ENCODE data around the gene GATAD2A.

GATAD2A gene

DNA sequence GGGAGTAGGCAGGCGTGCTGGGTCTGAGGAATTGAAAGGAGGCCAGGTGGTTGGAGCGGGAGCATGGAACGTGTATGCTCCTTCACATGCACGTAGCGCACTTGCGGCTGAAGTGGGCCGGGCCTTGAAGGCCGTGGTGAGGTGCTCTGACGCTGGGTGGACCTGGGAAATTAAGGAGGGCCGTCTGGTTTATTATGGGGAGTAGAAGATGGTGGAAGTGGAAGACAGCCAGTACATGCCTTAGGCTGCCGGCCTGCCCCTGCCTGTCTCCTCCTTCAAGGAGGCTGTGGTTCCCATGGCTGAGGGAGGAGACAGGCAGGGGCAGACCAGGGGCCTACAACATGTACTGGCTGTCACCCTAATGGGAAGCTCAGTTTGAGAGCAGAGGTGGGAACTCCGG is 23.9 kb downstream of the GATAD2A start:
- no peak for DNase-seq (ENCODE audit: low read depth)
- no peak overlapping the region for H3K4me3 ChIP-seq (ENCODE audit: low read depth, low read length)
- TF ChIP-seq POLR2A (IDR thresholded peaks at IDR 0.05; ENCODE audit: extremely low read depth, insufficient read length) (no peak), MYC (IDR thresholded peaks at IDR 0.05; ENCODE audit: low read depth, low read length) (no peak), CTCF (IDR thresholded peaks at IDR 0.05; ENCODE audit: low read depth, low read length) (no peak)
- TF ChIP-seq, protein P1, sequence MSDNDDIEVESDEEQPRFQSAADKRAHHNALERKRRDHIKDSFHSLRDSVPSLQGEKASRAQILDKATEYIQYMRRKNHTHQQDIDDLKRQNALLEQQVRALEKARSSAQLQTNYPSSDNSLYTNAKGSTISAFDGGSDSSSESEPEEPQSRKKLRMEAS (IDR thresholded peaks at IDR 0.05; ENCODE audit: low read depth, low read length), result no peak

- TF ChIP-seq CTCF (IDR thresholded peaks at IDR 0.05; ENCODE audit: low read depth, low read length) (no peak), MYC (IDR thresholded peaks at IDR 0.05; ENCODE audit: low read depth, low read length) (no peak), POLR2A (IDR thresholded peaks at IDR 0.05; ENCODE audit: extremely low read depth, insufficient read length) (no peak)
- TF ChIP-seq, protein P1 (IDR thresholded peaks at IDR 0.05; ENCODE audit: low read depth, low read length), result no peak
- no peak overlapping the region for H3K4me3 ChIP-seq (ENCODE audit: low read depth, low read length)
- no peak for DNase-seq (ENCODE audit: low read depth)
Measured at GRCh38 chr19:19432732-19433131, 27.3 kb downstream of the GATAD2A start.

- no peak for DNase-seq (ENCODE audit: low read depth)
- TF ChIP-seq MYC (IDR thresholded peaks at IDR 0.05; ENCODE audit: low read depth, low read length) (no peak), CTCF (IDR thresholded peaks at IDR 0.05; ENCODE audit: low read depth, low read length) (no peak), POLR2A (IDR thresholded peaks at IDR 0.05; ENCODE audit: extremely low read depth, insufficient read length) (no peak)
- TF ChIP-seq, protein P1 (IDR thresholded peaks at IDR 0.05; ENCODE audit: low read depth, low read length), result no peak
- no peak overlapping the region for H3K4me3 ChIP-seq (ENCODE audit: low read depth, low read length)
Measured at GRCh38 chr19:19433666-19434213, 28.3 kb downstream of the GATAD2A start.

- TF ChIP-seq POLR2A (IDR thresholded peaks at IDR 0.05; ENCODE audit: extremely low read depth, insufficient read length) (no peak), MYC (IDR thresholded peaks at IDR 0.05; ENCODE audit: low read depth, low read length) (no peak), CTCF (IDR thresholded peaks at IDR 0.05; ENCODE audit: low read depth, low read length) (no peak)
- TF ChIP-seq, protein P1 (IDR thresholded peaks at IDR 0.05; ENCODE audit: low read depth, low read length), result no peak
- no peak for DNase-seq (ENCODE audit: low read depth)
- no peak overlapping the region for H3K4me3 ChIP-seq (ENCODE audit: low read depth, low read length)
Measured at GRCh38 chr19:19434483-19435045, 29.1 kb downstream of the GATAD2A start.

GRCh38 chr19:19436137-19436691 is 30.7 kb downstream of the GATAD2A start:
- no peak overlapping the region for H3K4me3 ChIP-seq (ENCODE audit: low read depth, low read length)
- no peak for DNase-seq (ENCODE audit: low read depth)
- TF ChIP-seq, protein P1 (IDR thresholded peaks at IDR 0.05; ENCODE audit: low read depth, low read length), result no peak
- TF ChIP-seq MYC (IDR thresholded peaks at IDR 0.05; ENCODE audit: low read depth, low read length) (no peak), POLR2A (IDR thresholded peaks at IDR 0.05; ENCODE audit: extremely low read depth, insufficient read length) (no peak)
